SK-N-SH (cell line): Measurements from ENCODE around the gene C5orf58.

Experiments
- EP300 ChIP-seq, 2 experiments: IDR thresholded peaks; 2 replicates each; pipeline versions ENCODE4 v1.4.0 to v1.6.1; 2012; ENCODE audit warnings: borderline replicate concordance in 1 of 2, low read depth in 1 of 2, low read length in 1 of 2
- EZH2phosphoT487 ChIP-seq: fragments of 200-600 bp; sonication (generic); IDR thresholded peaks from 2 replicates; pipeline ENCODE4 v1.6.1; 2017; ENCODE audit warnings: low read depth, mixed run types, mild to moderate bottlenecking, antibody characterized with exemption, moderate library complexity, borderline replicate concordance
- FOXM1 ChIP-seq: IDR thresholded peaks from 2 replicates; pipeline ENCODE4 v1.4.0; 2012; ENCODE audit warnings: low read depth, mild to moderate bottlenecking
- GABPA ChIP-seq: IDR thresholded peaks from 2 replicates; pipeline ENCODE4 v1.4.0; 2012; ENCODE audit warnings: low read depth, mild to moderate bottlenecking
- RAD21 ChIP-seq: IDR thresholded peaks from 2 replicates; pipeline ENCODE4 v1.6.1; 2012; ENCODE audit warnings: mild to moderate bottlenecking, low read length
- RFX5 ChIP-seq: IDR thresholded peaks from 2 replicates; pipeline ENCODE4 v1.6.1; 2012; ENCODE audit warnings: mild to moderate bottlenecking, improper control_type of control experiment, low read length
- TF ChIP-seq, protein P1 (sequence below): fragments of 200-600 bp; sonication (generic); IDR thresholded peaks from 2 replicates; pipeline ENCODE4 v1.6.1; 2017; ENCODE audit warnings: antibody characterized with exemption, mild to moderate bottlenecking, moderate library complexity
- TF ChIP-seq, protein P2 (sequence below): IDR thresholded peaks from 2 replicates; pipeline ENCODE4 v1.6.1; 2012; ENCODE audit warnings: mild to moderate bottlenecking, low read depth, low read length, moderate library complexity
- TF ChIP-seq, protein P3 (sequence below): fragments of 150-350 bp; IDR thresholded peaks from 2 replicates; pipeline ENCODE4 v1.6.1; 2017; ENCODE audit warnings: antibody characterized with exemption, low read length, low read depth, borderline replicate concordance

DNA sequence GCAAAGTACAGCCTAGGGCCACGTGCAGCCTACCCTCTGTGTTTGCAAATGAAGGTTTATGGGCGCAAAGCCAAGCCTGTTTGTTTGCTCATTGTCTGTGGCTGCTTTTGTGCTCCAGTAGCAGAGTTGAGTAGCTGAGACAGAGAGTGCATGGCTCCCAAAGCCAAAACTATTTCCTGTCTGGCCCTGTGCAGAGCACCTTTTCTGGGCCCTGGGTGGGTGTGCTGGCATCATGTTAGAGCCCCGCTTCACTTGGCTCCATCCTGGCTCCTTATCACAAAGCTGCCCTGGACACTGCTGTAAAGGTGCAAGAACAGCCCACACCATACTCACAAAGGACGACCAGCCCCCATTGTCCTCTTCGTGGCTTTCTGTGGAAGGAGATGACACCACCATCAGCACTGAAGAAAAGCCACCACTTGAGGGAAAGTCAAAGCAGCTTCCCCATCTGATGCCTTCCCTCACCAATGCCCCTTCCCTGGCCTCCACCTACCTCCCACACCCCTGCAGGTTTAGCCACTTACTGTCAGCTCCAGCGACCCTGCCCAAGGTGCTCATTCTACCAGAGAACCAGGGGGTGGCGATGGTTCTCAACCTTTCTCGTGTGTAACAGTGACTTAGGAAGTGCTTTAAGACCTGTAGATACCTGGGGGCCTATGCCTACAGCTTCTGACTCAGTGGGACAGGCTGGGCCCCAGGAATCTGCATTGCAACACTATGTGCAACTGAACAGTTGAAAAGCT is 41.4 kb downstream of the C5orf58 start:
- TF ChIP-seq, protein P1, sequence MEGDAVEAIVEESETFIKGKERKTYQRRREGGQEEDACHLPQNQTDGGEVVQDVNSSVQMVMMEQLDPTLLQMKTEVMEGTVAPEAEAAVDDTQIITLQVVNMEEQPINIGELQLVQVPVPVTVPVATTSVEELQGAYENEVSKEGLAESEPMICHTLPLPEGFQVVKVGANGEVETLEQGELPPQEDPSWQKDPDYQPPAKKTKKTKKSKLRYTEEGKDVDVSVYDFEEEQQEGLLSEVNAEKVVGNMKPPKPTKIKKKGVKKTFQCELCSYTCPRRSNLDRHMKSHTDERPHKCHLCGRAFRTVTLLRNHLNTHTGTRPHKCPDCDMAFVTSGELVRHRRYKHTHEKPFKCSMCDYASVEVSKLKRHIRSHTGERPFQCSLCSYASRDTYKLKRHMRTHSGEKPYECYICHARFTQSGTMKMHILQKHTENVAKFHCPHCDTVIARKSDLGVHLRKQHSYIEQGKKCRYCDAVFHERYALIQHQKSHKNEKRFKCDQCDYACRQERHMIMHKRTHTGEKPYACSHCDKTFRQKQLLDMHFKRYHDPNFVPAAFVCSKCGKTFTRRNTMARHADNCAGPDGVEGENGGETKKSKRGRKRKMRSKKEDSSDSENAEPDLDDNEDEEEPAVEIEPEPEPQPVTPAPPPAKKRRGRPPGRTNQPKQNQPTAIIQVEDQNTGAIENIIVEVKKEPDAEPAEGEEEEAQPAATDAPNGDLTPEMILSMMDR: no peak; the same call in 1 of the 2 replicates
- no peak for TF ChIP-seq FOXM1
- TF ChIP-seq EZH2phosphoT487: no peak
- TF ChIP-seq, protein P2, sequence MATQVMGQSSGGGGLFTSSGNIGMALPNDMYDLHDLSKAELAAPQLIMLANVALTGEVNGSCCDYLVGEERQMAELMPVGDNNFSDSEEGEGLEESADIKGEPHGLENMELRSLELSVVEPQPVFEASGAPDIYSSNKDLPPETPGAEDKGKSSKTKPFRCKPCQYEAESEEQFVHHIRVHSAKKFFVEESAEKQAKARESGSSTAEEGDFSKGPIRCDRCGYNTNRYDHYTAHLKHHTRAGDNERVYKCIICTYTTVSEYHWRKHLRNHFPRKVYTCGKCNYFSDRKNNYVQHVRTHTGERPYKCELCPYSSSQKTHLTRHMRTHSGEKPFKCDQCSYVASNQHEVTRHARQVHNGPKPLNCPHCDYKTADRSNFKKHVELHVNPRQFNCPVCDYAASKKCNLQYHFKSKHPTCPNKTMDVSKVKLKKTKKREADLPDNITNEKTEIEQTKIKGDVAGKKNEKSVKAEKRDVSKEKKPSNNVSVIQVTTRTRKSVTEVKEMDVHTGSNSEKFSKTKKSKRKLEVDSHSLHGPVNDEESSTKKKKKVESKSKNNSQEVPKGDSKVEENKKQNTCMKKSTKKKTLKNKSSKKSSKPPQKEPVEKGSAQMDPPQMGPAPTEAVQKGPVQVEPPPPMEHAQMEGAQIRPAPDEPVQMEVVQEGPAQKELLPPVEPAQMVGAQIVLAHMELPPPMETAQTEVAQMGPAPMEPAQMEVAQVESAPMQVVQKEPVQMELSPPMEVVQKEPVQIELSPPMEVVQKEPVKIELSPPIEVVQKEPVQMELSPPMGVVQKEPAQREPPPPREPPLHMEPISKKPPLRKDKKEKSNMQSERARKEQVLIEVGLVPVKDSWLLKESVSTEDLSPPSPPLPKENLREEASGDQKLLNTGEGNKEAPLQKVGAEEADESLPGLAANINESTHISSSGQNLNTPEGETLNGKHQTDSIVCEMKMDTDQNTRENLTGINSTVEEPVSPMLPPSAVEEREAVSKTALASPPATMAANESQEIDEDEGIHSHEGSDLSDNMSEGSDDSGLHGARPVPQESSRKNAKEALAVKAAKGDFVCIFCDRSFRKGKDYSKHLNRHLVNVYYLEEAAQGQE: no peak
- TF ChIP-seq RAD21: peak; percentile 61
- no peak for TF ChIP-seq GABPA
- TF ChIP-seq EP300 (IDR thresholded peaks at IDR 0.05; ENCODE audit: borderline replicate concordance in 1 of 2, low read depth in 1 of 2, low read length in 1 of 2): no peak
- TF ChIP-seq, protein P3, sequence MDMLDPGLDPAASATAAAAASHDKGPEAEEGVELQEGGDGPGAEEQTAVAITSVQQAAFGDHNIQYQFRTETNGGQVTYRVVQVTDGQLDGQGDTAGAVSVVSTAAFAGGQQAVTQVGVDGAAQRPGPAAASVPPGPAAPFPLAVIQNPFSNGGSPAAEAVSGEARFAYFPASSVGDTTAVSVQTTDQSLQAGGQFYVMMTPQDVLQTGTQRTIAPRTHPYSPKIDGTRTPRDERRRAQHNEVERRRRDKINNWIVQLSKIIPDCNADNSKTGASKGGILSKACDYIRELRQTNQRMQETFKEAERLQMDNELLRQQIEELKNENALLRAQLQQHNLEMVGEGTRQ: no peak
- TF ChIP-seq RFX5: no peak
